Measurements from ENCODE around the gene GPR157.

GPR157 gene

GRCh38 chr1:9059891-9060744 is 68.8 kb downstream of the GPR157 start:
- no peak for DNase-seq

GRCh38 chr1:9058465-9058864 is 70.4 kb downstream of the GPR157 start:
- DNase-seq, result no peak

- no peak for DNase-seq
These were observed 71.1 kb downstream of the GPR157 start for GRCh38 chr1:9057851-9058250.

- no peak for DNase-seq
These were observed 76.4 kb downstream of the GPR157 start for GRCh38 chr1:9052272-9053049.

GRCh38 chr1:9051379-9051778 is 77.5 kb downstream of the GPR157 start:
- no peak for DNase-seq

GRCh38 chr1:9050803-9051202 is 78.1 kb downstream of the GPR157 start:
- no peak for DNase-seq

All from effector CD4-positive, alpha-beta T cell (primary cell).